GM21717 (cell line): ENCODE measurements around the gene TSPY1.
"Not testable (repeated sequence)": the region's sequence is repeated elsewhere in the genome, so short reads cannot be mapped to it uniquely, and the experiment has no call there.

Experiments used
- ATAC-seq: cut with Tn5 transposase; IDR thresholded peaks from one replicate; pipeline ENCODE4 v1.9.1; 2021; ENCODE audit warnings: mild to moderate bottlenecking, moderate library complexity; ENCODE audit not compliant: unreplicated experiment

TSPY1 gene, protein sequence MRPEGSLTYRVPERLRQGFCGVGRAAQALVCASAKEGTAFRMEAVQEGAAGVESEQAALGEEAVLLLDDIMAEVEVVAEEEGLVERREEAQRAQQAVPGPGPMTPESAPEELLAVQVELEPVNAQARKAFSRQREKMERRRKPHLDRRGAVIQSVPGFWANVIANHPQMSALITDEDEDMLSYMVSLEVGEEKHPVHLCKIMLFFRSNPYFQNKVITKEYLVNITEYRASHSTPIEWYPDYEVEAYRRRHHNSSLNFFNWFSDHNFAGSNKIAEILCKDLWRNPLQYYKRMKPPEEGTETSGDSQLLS

DNA sequence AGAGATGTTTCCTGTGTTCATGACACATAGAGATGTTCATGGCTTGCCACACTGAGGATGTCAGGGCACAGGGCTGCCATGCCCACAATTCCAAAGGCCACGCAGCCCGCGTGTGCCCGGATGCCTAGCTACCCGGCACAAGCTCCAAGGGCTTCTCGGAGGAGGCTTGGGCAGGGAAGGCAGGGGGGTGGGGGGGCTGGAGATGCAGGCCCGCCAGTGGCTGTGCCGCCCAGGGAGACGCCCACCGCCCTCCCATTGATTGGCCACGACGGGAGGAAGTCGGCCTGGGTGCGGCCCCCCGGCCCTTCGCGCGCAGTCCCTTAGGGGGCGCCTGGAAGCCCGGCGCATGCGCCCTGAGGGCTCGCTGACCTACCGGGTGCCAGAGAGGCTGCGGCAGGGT, at the start of gene TSPY1:
TSS of gene TSPY1 (plus strand) at position 301 of the 400 bp plus-strand sequence. CDS start at position 347, 46 bp downstream.
- ATAC-seq: not testable (repeated sequence)

DNA sequence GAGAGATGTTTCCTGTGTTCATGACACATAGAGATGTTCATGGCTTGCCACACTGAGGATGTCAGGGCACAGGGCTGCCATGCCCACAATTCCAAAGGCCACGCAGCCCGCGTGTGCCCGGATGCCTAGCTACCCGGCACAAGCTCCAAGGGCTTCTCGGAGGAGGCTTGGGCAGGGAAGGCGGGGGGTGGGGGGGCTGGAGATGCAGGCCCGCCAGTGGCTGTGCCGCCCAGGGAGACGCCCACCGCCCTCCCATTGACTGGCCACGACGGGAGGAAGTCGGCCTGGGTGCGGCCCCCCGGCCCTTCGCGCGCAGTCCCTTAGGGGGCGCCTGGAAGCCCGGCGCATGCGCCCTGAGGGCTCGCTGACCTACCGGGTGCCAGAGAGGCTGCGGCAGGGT, 20.2 kb downstream of the TSPY1 start, which contains the start of gene TSPY9:
TSS of gene TSPY9 (plus strand) at position 301 of the 400 bp plus-strand sequence. CDS start at position 347, 46 bp downstream.
- not testable (repeated sequence) for ATAC-seq

DNA sequence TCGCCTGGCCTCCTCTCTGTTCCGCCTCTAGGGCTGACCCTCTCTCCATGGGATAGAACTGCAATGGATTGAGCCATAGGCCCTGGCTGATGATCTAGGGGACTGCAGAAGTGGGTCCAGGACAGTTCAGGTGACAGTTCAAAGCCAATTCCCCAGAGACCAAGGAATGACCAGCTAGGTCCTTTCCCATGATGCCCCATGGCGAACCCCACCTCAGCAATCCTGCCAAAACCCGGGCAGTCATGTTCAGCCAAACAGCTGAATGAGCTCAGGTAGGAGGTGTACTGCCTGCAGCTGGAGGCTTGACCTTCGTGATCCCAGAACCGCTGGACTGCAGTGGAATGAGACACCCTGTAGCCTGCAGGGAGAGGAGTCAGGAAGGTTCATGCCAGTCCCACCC, 37.6 kb downstream of the TSPY1 start:
- ATAC-seq: not testable (repeated sequence)

- not testable (repeated sequence) for ATAC-seq
These were observed 49.5 kb downstream of the TSPY1 start for GRCh38 chrY:9516287-9516686.
